AG04450 (cell line): ENCODE measurements around the gene CCDC180. TPM values are rescaled to one million over a fixed set of nuclear protein-coding genes. Genes with fewer than 3 reads are reported as not detected.

Experiments used
- CTCF ChIA-PET: fragments of 300-600, 350-600 bp; formaldehyde crosslinking; extraction: SDS; loops from one replicate; lab custom pipeline; 2022; ENCODE audit warnings: antibody characterized with exemption, inconsistent platforms; lab: Charles Lee
- POLR2A ChIA-PET: fragments of 350-600 bp; formaldehyde crosslinking; extraction: SDS; loops from one replicate; lab custom pipeline; 2021; ENCODE audit warnings: antibody characterized with exemption, inconsistent platforms; lab: Yijun Ruan, JAX
- DNase-seq: peaks from one replicate; pipeline ENCODE4 v3.0.0-alpha.2; 2011; ENCODE audit warnings: low read depth, low spot score
- H3K27ac ChIP-seq: one replicate; pipeline ENCODE4 v1.5.1; 2012; ENCODE audit warnings: low read depth, low read length, control low read depth
- H3K27me3 ChIP-seq: one replicate; pipeline ENCODE4 v1.6.0; 2012; ENCODE audit warnings: low read length; ENCODE audit not compliant: control insufficient read depth, insufficient read depth
- H3K4me3 ChIP-seq: 2 replicates; pipeline ENCODE4 v1.5.1; 2011; ENCODE audit warnings: mild to moderate bottlenecking, low read depth, low read length, control low read depth
- H3K9me3 ChIP-seq: 2 replicates; pipeline ENCODE4 v1.5.1; 2012; ENCODE audit warnings: low read length; ENCODE audit not compliant: control insufficient read depth, insufficient read depth
- CTCF ChIP-seq: IDR thresholded peaks from 2 replicates; pipeline ENCODE4 v1.5.1; 2011; ENCODE audit warnings: low read depth, low read length, control low read depth, inconsistent platforms
- polyA plus RNA-seq: library from polyadenylated mRNA; depleted of rRNA; stranded (reverse); fragments of >200 nt; gene quantifications from 2 replicates; pipeline ENCODE4 v1.2.3, GENCODE V29; 2011

The CCDC180 gene
- polyA plus RNA-seq, 1 experiment = 1.1 TPM

- peaks cover 2% of the 10 kb centered on the region for H3K27me3 ChIP-seq
- no peak for DNase-seq
- TF ChIP-seq CTCF = no peak
- ChIA-PET CTCF (no interaction called here), POLR2A (no interaction called here)
- peaks cover 3% of the 10 kb centered on the region; the same call in 1 of the 2 replicates for H3K9me3 ChIP-seq
- no peak overlapping the region for H3K4me3 ChIP-seq
- H3K27ac ChIP-seq = no peak overlapping the region
Observed at GRCh38 chr9:97310023-97310422, 2.6 kb downstream of the CCDC180 start.

GRCh38 chr9:97310896-97311295 lies 3.4 kb downstream of the CCDC180 start:
- H3K27me3 ChIP-seq = peaks cover 2% of the 10 kb centered on the region
- H3K4me3 ChIP-seq = no peak overlapping the region
- no peak for DNase-seq
- ChIA-PET CTCF (no interaction called here), POLR2A (no interaction called here)
- H3K9me3 ChIP-seq = peaks cover 3% of the 10 kb centered on the region; the same call in 1 of the 2 replicates
- no peak for TF ChIP-seq CTCF
- no peak overlapping the region for H3K27ac ChIP-seq

- TF ChIP-seq CTCF = no peak
- no peak for DNase-seq
- Histone ChIP-seq H3K4me3 (no peak overlapping the region), H3K27me3 (peaks cover 2% of the 10 kb centered on the region), H3K27ac (no peak overlapping the region), H3K9me3 (peaks cover 3% of the 10 kb centered on the region; the same call in 1 of the 2 replicates)
- CTCF ChIA-PET = no interaction called here
- POLR2A ChIA-PET = no interaction called here
Observed at GRCh38 chr9:97311798-97312500, 4.5 kb downstream of the CCDC180 start.

DNA sequence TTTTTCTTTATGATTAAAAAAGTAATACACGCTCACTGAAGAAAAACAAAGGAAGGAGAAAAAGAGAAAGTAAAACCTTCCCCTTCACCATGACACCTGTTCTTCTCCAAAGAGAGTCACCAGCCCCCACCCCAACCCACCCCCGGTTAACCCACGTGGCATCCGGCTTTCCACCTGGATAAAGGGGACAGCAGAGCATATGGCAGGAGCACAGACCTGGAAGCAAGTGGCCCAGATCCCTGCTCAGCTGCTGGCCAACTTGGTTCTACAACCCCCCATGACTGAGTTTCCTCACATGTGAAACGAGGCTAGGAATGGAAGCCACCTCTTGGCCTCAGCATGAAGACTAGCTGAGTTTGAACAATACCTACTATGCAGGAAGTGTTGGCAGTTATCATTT lies 5.1 kb downstream of the CCDC180 start:
- POLR2A ChIA-PET = no interaction called here
- TF ChIP-seq CTCF = no peak

GRCh38 chr9:97313243-97313642 lies 5.8 kb downstream of the CCDC180 start:
- Histone ChIP-seq H3K27ac (no peak overlapping the region), H3K9me3 (no peaks in the 10 kb centered on the region), H3K27me3 (no peaks in the 10 kb centered on the region), H3K4me3 (no peak overlapping the region)
- TF ChIP-seq CTCF = no peak
- ChIA-PET CTCF (no interaction called here), POLR2A (no interaction called here)
- DNase-seq = no peak

More for the DNA sequence above, 5.1 kb downstream of the CCDC180 start:
- DNase-seq = no peak
- CTCF ChIA-PET = no interaction called here
- Histone ChIP-seq H3K27me3 (peaks cover under 1% of the 10 kb centered on the region), H3K4me3 (no peak overlapping the region), H3K27ac (no peak overlapping the region), H3K9me3 (peaks cover 3% of the 10 kb centered on the region; the same call in 1 of the 2 replicates)
